Sigmoid colon (tissue), 7 donors: ENCODE data around the gene ARSB. TPM values are rescaled to one million over a fixed set of nuclear protein-coding genes. Genes with fewer than 3 reads are reported as not detected.

ENCODE experiments used
- DNase-seq: peaks from one replicate; pipeline ENCODE4 v3.0.0-alpha.2; 2019
- H3K27ac ChIP-seq, 4 donors: fragments of 200-600 bp; sonication (generic); one replicate each; pipeline ENCODE4 v1.5.1; 2016 to 2019; ENCODE audit warnings: mild to moderate bottlenecking in 1 of 4
- H3K27me3 ChIP-seq, 3 donors: fragments of 200-600 bp; sonication (generic); one replicate each; pipeline ENCODE4 v1.5.1; 2019; ENCODE audit warnings: mild to moderate bottlenecking in 1 of 3
- H3K36me3 ChIP-seq, 4 donors: fragments of 200-600 bp; sonication (generic); one replicate each; pipeline ENCODE4 v1.5.1; 2016 to 2019
- H3K4me1 ChIP-seq, 4 donors: fragments of 200-600 bp; sonication (generic); one replicate each; pipeline ENCODE4 v1.5.1; 2017 to 2019
- H3K4me3 ChIP-seq, 4 donors: fragments of 200-600 bp; sonication (generic); one replicate each; pipeline ENCODE4 v1.5.1; 2017 to 2019; ENCODE audit warnings: mild to moderate bottlenecking in 2 of 4, moderate library complexity in 1 of 4
- H3K9me3 ChIP-seq, 4 donors: fragments of 200-600 bp in 3 of 4; sonication (generic) in 3 of 4; one replicate each; pipeline versions ENCODE4 v1.5.1 to v1.6.1; 2013 to 2019
- CTCF ChIP-seq, 4 experiments: fragments of 450-650 bp in 3 of 4; fragments of 200-600 bp in 1 of 4; IDR thresholded peaks; one replicate each; pipeline ENCODE4 v1.5.1; 2016 to 2019; ENCODE audit warnings: antibody characterized with exemption in 4 of 4, mild to moderate bottlenecking in 3 of 4, moderate library complexity in 2 of 4
- EP300 ChIP-seq, 4 donors: sonication (generic); formaldehyde crosslinking; IDR thresholded peaks; one replicate each; pipeline ENCODE4 v1.6.1; 2017; ENCODE audit warnings: antibody characterized with exemption in 4 of 4
- POLR2A ChIP-seq, 2 donors: fragments of 450-650 bp; IDR thresholded peaks; one replicate each; pipeline ENCODE4 v1.6.1; 2016; ENCODE audit warnings: antibody characterized with exemption in 2 of 2, mild to moderate bottlenecking in 2 of 2, moderate library complexity in 2 of 2
- POLR2AphosphoS5 ChIP-seq, 4 donors: sonication (generic); formaldehyde crosslinking; IDR thresholded peaks; one replicate each; pipeline ENCODE4 v1.6.1; 2017; ENCODE audit warnings: antibody characterized with exemption in 4 of 4
- WGBS, 2 donors: extraction: QIAGEN DNeasy Blood & Tissue Kit; methylation state at CpG; one replicate each; pipeline ENCODE4 v1.1.7; 2013; 5-methylcytosine and 5-hydroxymethylcytosine counted together
- intact Hi-C: fragments of 100-400 bp; cut with DNase I; formaldehyde crosslinking; loops from one replicate; pipeline ENCODE4 v1.15.1; 2023
- polyA plus RNA-seq, 3 donors: library from polyadenylated mRNA; stranded (reverse); fragments of 200-250 nt; gene quantifications; one replicate each; pipeline ENCODE4 v1.2.3, GENCODE V29; 2013
- total RNA-seq, 4 donors: library from RNA; depleted of rRNA; stranded (reverse); fragments of >200 nt; gene quantifications; one replicate each; pipeline ENCODE4 v1.1.0, GENCODE V29; 2016
- donor health status: healthy with polysubstance abuse.
- donor health status: Bipolar disorder and iron deficiency.
- donor health status: healthy.

ARSB gene
- total and polyA plus RNA-seq, 7 donors = 1.2 to 22.2 (median 8.6) TPM

- Histone ChIP-seq H3K27ac (peak overlapping the region in 3 of 4 donors; percentile 35 to 53 (median 46)), H3K4me3 (no peak overlapping the region), H3K9me3 (no peaks in the 10 kb centered on the region), H3K27me3 (no peaks in the 10 kb centered on the region), H3K4me1 (peaks cover 0 to 35% (median 28%) of the 10 kb centered on the region in 4 donors), H3K36me3 (no peaks in the 10 kb centered on the region)
- 73 to 82% methylated on average over 10 of the region's 10 CpGs for WGBS, 2 donors
- TF ChIP-seq POLR2A (IDR thresholded peaks at IDR 0.05) = no peak
- TF ChIP-seq CTCF (IDR thresholded peaks at IDR 0.05) = no peak
- no peak for TF ChIP-seq EP300 (IDR thresholded peaks at IDR 0.05)
- TF ChIP-seq POLR2AphosphoS5 (IDR thresholded peaks at IDR 0.05) = no peak
- no peak for DNase-seq
- intact Hi-C loops = no loop called here
Measured at GRCh38 chr5:78747055-78747454, 238.1 kb downstream of the ARSB start.

GRCh38 chr5:78746021-78746770, 238.9 kb downstream of the ARSB start:
- no peak overlapping the region for H3K4me3 ChIP-seq
- H3K36me3 ChIP-seq = no peaks in the 10 kb centered on the region
- WGBS, 2 donors = 83 to 84% methylated on average over 6 of the region's 6 CpGs
- H3K9me3 ChIP-seq = no peaks in the 10 kb centered on the region
- peaks cover 0 to 35% (median 28%) of the 10 kb centered on the region in 4 donors for H3K4me1 ChIP-seq
- no peak for DNase-seq
- H3K27me3 ChIP-seq = no peaks in the 10 kb centered on the region
- intact Hi-C loops = no loop called here
- H3K27ac ChIP-seq = peak overlapping the region in 1 of 4 donors; percentile 44
- TF ChIP-seq EP300 (IDR thresholded peaks at IDR 0.05) (no peak), POLR2A (IDR thresholded peaks at IDR 0.05) (no peak), POLR2AphosphoS5 (IDR thresholded peaks at IDR 0.05) (no peak), CTCF (IDR thresholded peaks at IDR 0.05) (no peak)

- no peaks in the 10 kb centered on the region for H3K27me3 ChIP-seq
- intact Hi-C loops = no loop called here
- peak overlapping the region in 2 of 4 donors; percentile 37 to 44 for H3K27ac ChIP-seq
- no peaks in the 10 kb centered on the region for H3K9me3 ChIP-seq
- WGBS, 2 donors = 83 to 87% methylated on average over 3 of the region's 3 CpGs
- H3K36me3 ChIP-seq = no peaks in the 10 kb centered on the region
- no peak for DNase-seq
- TF ChIP-seq POLR2AphosphoS5 (IDR thresholded peaks at IDR 0.05) = no peak
- no peak for TF ChIP-seq CTCF (IDR thresholded peaks at IDR 0.05)
- no peak for TF ChIP-seq EP300 (IDR thresholded peaks at IDR 0.05)
- no peak for TF ChIP-seq POLR2A (IDR thresholded peaks at IDR 0.05)
- H3K4me3 ChIP-seq = no peak overlapping the region
- peaks cover 0 to 35% (median 28%) of the 10 kb centered on the region in 4 donors for H3K4me1 ChIP-seq
Measured at GRCh38 chr5:78744951-78745534, 240.1 kb downstream of the ARSB start.

GRCh38 chr5:78741019-78741418, 244.1 kb downstream of the ARSB start:
- TF ChIP-seq POLR2A (IDR thresholded peaks at IDR 0.05) (no peak), EP300 (IDR thresholded peaks at IDR 0.05) (no peak), CTCF (IDR thresholded peaks at IDR 0.05) (no peak), POLR2AphosphoS5 (IDR thresholded peaks at IDR 0.05) (no peak)
- Histone ChIP-seq H3K4me3 (no peak overlapping the region), H3K9me3 (no peaks in the 10 kb centered on the region), H3K4me1 (peaks cover 0 to 21% (median 17%) of the 10 kb centered on the region in 4 donors), H3K27ac (no peak overlapping the region), H3K27me3 (no peaks in the 10 kb centered on the region), H3K36me3 (no peaks in the 10 kb centered on the region)
- WGBS, 2 donors = 86 to 93% methylated on average over 1 of the region's 1 CpG
- intact Hi-C loops = no loop called here
- DNase-seq = no peak
